Osteoblast (primary cell): ENCODE results near the gene HSPB6. TPM values are rescaled to one million over a fixed set of nuclear protein-coding genes. Genes with fewer than 3 reads are reported as not detected.

Experiments
- DNase-seq: peaks from one replicate; pipeline ENCODE4 v3.0.0; 2011; ENCODE audit warnings: low spot score, mixed read lengths; ENCODE audit not compliant: insufficient read length; ENCODE audit errors: missing footprints
- H2AFZ ChIP-seq: 2 replicates; pipeline ENCODE4 v1.6.0; 2011; ENCODE audit warnings: mild to moderate bottlenecking, low read length
- H3K27ac ChIP-seq: 2 replicates; pipeline ENCODE4 v1.5.1; 2011; ENCODE audit warnings: mild to moderate bottlenecking, low read depth, low read length, moderate library complexity
- H3K27me3 ChIP-seq: 2 replicates; pipeline ENCODE4 v1.6.0; 2012; ENCODE audit warnings: mild to moderate bottlenecking, control low read depth, inconsistent platforms, low read length, moderate library complexity; ENCODE audit not compliant: insufficient read depth
- H3K36me3 ChIP-seq: 2 replicates; pipeline ENCODE4 v1.5.1; 2011; ENCODE audit warnings: mild to moderate bottlenecking, low read length, control low read depth, moderate library complexity; ENCODE audit not compliant: insufficient read depth
- H3K4me1 ChIP-seq: 2 replicates; pipeline ENCODE4 v1.5.1; 2011; ENCODE audit warnings: mild to moderate bottlenecking, low read length, control low read depth, moderate library complexity; ENCODE audit not compliant: insufficient read depth
- H3K4me2 ChIP-seq: 2 replicates; pipeline ENCODE4 v1.6.0; 2011; ENCODE audit warnings: mild to moderate bottlenecking, low read length; ENCODE audit not compliant: insufficient read depth
- H3K4me3 ChIP-seq: fragments of 200-600 bp; sonication (generic); 3 replicates; pipeline ENCODE4 v1.5.1; 2012; ENCODE audit warnings: mild to moderate bottlenecking, low read length, inconsistent platforms; ENCODE audit not compliant: insufficient read depth
- H3K79me2 ChIP-seq: 2 replicates; pipeline ENCODE4 v1.6.0; 2012; ENCODE audit warnings: mild to moderate bottlenecking, low read length, control low read depth, inconsistent platforms; ENCODE audit not compliant: insufficient read depth
- H3K9me3 ChIP-seq: 2 replicates; pipeline ENCODE4 v1.5.1; 2011; ENCODE audit warnings: low read depth, low read length, control low read depth
- H4K20me1 ChIP-seq: 2 replicates; pipeline ENCODE4 v1.6.0; 2012; ENCODE audit warnings: mild to moderate bottlenecking, low read length, control low read depth; ENCODE audit not compliant: insufficient read depth
- CTCF ChIP-seq: IDR thresholded peaks from 2 replicates; pipeline ENCODE4 v1.5.1; 2011; ENCODE audit warnings: mild to moderate bottlenecking, low read depth, low read length, moderate library complexity; ENCODE audit errors: extremely low read depth
- total RNA-seq: library from RNA; depleted of rRNA; stranded (reverse); fragments of >200 nt; gene quantifications from 2 replicates; pipeline ENCODE4 v1.2.3, GENCODE V29; 2012

The HSPB6 gene
- total RNA-seq, 1 donor, result 14.5 TPM

- Histone ChIP-seq H3K4me3 (no peak overlapping the region), H3K79me2 (no peaks in the 10 kb centered on the region), H3K4me1 (no peaks in the 10 kb centered on the region), H2AFZ (no peak overlapping the region), H3K27me3 (no peaks in the 10 kb centered on the region), H3K36me3 (peaks cover 70% of the 10 kb centered on the region), H3K27ac (no peak overlapping the region), H3K9me3 (no peaks in the 10 kb centered on the region), H3K4me2 (no peak overlapping the region), H4K20me1 (peaks cover 7% of the 10 kb centered on the region)
- peak; percentile 87 for DNase-seq
- TF ChIP-seq CTCF, result no peak
Observed at GRCh38 chr19:35733180-35734125, 23.4 kb downstream of the HSPB6 start.

GRCh38 chr19:35732540-35733179 is 24.2 kb downstream of the HSPB6 start:
- no peak overlapping the region for H3K27ac ChIP-seq
- H3K4me3 ChIP-seq, result no peak overlapping the region
- H3K9me3 ChIP-seq, result no peaks in the 10 kb centered on the region
- peak; percentile 61 for DNase-seq
- TF ChIP-seq CTCF, result no peak
- no peaks in the 10 kb centered on the region for H3K79me2 ChIP-seq
- peaks cover 69% of the 10 kb centered on the region for H3K36me3 ChIP-seq
- no peaks in the 10 kb centered on the region for H3K27me3 ChIP-seq
- no peaks in the 10 kb centered on the region for H3K4me1 ChIP-seq
- peaks cover 7% of the 10 kb centered on the region for H4K20me1 ChIP-seq
- no peak overlapping the region for H2AFZ ChIP-seq
- no peak overlapping the region for H3K4me2 ChIP-seq

DNA sequence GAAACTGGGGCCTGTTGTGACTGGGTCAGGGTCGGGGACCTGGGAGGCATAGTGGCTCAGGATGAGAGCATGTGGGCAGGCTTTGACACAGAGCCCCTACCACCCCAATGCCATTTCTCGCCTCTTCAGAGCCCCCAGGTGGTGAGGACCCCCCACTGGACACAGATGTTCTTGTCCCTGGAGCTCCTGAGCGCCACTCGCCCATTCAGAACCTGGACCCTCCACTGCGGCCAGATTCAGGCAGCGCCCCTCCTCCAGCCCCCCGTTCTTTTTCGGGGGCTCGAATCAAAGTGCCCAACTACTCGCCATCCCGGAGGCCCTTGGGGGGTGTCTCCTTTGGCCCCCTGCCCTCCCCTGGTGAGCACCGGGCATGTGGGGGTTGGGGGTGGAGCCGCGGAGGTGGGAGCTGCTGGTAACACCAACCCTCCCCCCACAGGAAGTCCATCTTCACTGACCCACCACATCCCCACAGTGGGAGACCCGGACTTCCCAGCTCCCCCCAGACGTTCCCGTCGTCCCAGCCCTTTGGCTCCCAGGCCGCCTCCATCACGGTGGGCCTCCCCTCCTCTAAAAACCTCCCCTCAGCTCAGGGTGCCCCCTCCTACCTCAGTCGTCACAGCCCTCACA is 24.9 kb downstream of the HSPB6 start:
- Histone ChIP-seq H3K27me3 (no peaks in the 10 kb centered on the region), H3K4me3 (no peak overlapping the region), H2AFZ (no peak overlapping the region), H3K79me2 (no peaks in the 10 kb centered on the region), H3K27ac (no peak overlapping the region), H3K4me1 (no peaks in the 10 kb centered on the region), H3K36me3 (peaks cover 68% of the 10 kb centered on the region), H3K9me3 (no peaks in the 10 kb centered on the region), H4K20me1 (peaks cover 10% of the 10 kb centered on the region), H3K4me2 (no peak overlapping the region)
- DNase-seq, result peak; percentile 81
- no peak for TF ChIP-seq CTCF
